Fibroblast of lung (primary cell): ENCODE results near the gene CACNA2D3. TPM values are rescaled to one million over a fixed set of nuclear protein-coding genes. Genes with fewer than 3 reads are reported as not detected.
"Not testable (repeated sequence)": the region's sequence is repeated elsewhere in the genome, so short reads cannot be mapped to it uniquely, and the experiment has no call there.

ENCODE experiments used
- DNase-seq, 2 donors: peaks; one replicate each; pipeline versions ENCODE4 v3.0.0 to v3.0.0-alpha.2; 2010; ENCODE audit warnings: low read depth in 2 of 2
- H2AFZ ChIP-seq: 2 replicates; pipeline ENCODE4 v1.5.1; 2012; ENCODE audit warnings: low read length, control low read depth, inconsistent platforms
- H3K27ac ChIP-seq: 2 replicates; pipeline ENCODE4 v1.5.1; 2011; ENCODE audit warnings: low read length, control low read depth; ENCODE audit not compliant: insufficient read depth
- H3K27me3 ChIP-seq: 2 replicates; pipeline ENCODE4 v1.5.1; 2011; ENCODE audit warnings: mild to moderate bottlenecking, low read length; ENCODE audit not compliant: control insufficient read depth, insufficient read depth
- H3K36me3 ChIP-seq: 2 replicates; pipeline ENCODE4 v1.5.1; 2011; ENCODE audit warnings: low read length; ENCODE audit not compliant: control insufficient read depth, insufficient read depth
- H3K4me1 ChIP-seq: 2 replicates; pipeline ENCODE4 v1.5.1; 2011; ENCODE audit warnings: low read length; ENCODE audit not compliant: control insufficient read depth, insufficient read depth; ENCODE audit errors: extremely low read depth
- H3K4me2 ChIP-seq: 2 replicates; pipeline ENCODE4 v1.5.1; 2011; ENCODE audit warnings: low read length, control low read depth; ENCODE audit not compliant: insufficient read depth; ENCODE audit errors: extremely low read depth
- H3K4me3 ChIP-seq, 4 experiments: fragments of 200-600 bp in 1 of 4; sonication (generic) in 1 of 4; replicated peaks in 1 of 4; 2 replicates each; pipeline ENCODE4 v1.5.1; 2011 to 2016; ENCODE audit warnings: low read length in 4 of 4, low read depth in 3 of 4, mild to moderate bottlenecking in 3 of 4, control low read depth in 2 of 4, inconsistent platforms in 1 of 4, mixed read lengths in 1 of 4; ENCODE audit not compliant: insufficient read depth in 1 of 4; ENCODE audit errors: control extremely low read depth in 1 of 4
- H3K79me2 ChIP-seq: 2 replicates; pipeline ENCODE4 v1.5.1; 2012; ENCODE audit warnings: mild to moderate bottlenecking, low read length, inconsistent platforms; ENCODE audit not compliant: control insufficient read depth, insufficient read depth
- H3K9ac ChIP-seq: 2 replicates; pipeline ENCODE4 v1.5.1; 2011; ENCODE audit warnings: mild to moderate bottlenecking, low read length, control low read depth; ENCODE audit not compliant: insufficient read depth
- H3K9me3 ChIP-seq: 2 replicates; pipeline ENCODE4 v1.5.1; 2012; ENCODE audit warnings: low read depth, low read length; ENCODE audit not compliant: control insufficient read depth, insufficient read depth
- H4K20me1 ChIP-seq: 2 replicates; pipeline ENCODE4 v1.5.1; 2011; ENCODE audit warnings: low read length; ENCODE audit not compliant: control insufficient read depth, insufficient read depth; ENCODE audit errors: extremely low read depth
- EZH2 ChIP-seq: IDR thresholded peaks from 2 replicates; pipeline ENCODE4 v1.5.1; 2012; ENCODE audit warnings: low read length, control low read depth, mild to moderate bottlenecking; ENCODE audit errors: missing control alignments
- polyA plus RNA-seq, 2 donors: library from polyadenylated mRNA; depleted of rRNA in 1 of 2; stranded (reverse) in 1 of 2; unstranded in 1 of 2; fragments of >200 nt; gene quantifications; 2 replicates each; pipeline ENCODE4 v1.2.1, GENCODE V29; 2011 to 2012; ENCODE audit warnings: missing spikeins in 1 of 2
- total RNA-seq: library from RNA; depleted of rRNA; stranded (reverse); fragments of >200 nt; gene quantifications from 2 replicates; pipeline ENCODE4 v1.2.1, GENCODE V29; 2014
- TF ChIP-seq, protein P1 (sequence below), 2 donors: IDR thresholded peaks in 1 of 2; conservative IDR thresholded peaks in 1 of 2; 1 replicate in 1 of 2; 2 replicates in 1 of 2; pipeline ENCODE4 v1.5.1; 2011 to 2012; ENCODE audit warnings: low read length in 2 of 2, control low read depth in 1 of 2, inconsistent platforms in 1 of 2, low read depth in 1 of 2, mild to moderate bottlenecking in 1 of 2

Gene CACNA2D3
- total and polyA plus RNA-seq, 2 donors (not counting 1 experiment from before 2014, with no cell fraction given): 1.8 to 11.5 TPM

DNA sequence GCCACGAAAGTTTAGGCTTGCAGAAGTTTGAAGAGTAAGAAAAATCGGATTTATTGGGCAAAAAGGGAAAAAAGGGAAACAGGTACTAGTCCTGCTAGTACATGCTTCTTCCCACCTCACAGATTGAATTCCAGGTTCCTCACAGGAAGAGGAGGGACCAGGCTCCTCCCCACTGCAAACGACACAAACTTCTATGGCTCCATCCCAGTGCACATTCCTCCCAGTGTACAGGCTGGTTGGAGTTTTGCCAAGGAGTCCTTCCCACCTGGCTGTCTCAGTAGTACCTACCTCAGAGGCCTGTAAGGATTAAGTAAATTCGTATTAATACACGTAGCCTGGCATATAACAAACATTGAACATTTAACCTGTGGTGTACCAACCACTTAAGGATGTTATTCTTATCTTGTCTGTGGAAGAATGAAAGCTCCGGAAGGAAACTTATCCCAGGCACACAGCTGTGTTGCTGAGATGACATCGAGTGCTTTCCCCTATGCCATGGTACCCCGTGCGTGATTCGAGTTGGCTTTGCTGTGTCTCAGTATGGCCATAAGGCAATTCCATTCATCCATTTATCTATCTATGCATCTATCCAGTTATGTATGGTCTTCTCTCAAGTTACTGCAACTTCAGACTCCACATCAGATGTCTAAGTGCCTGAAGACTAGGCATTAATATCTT is 511.2 kb downstream of the CACNA2D3 start:
- Histone ChIP-seq H3K27me3 (no peaks in the 10 kb centered on the region), H2AFZ (no peak overlapping the region), H3K79me2 (no peaks in the 10 kb centered on the region), H3K9ac (no peak overlapping the region), H3K36me3 (no peaks in the 10 kb centered on the region), H3K4me1 (no peaks in the 10 kb centered on the region), H3K27ac (no peak overlapping the region), H3K9me3 (no peaks in the 10 kb centered on the region), H3K4me2 (no peak overlapping the region), H4K20me1 (no peaks in the 10 kb centered on the region), H3K4me3 (no peak overlapping the region)
- TF ChIP-seq, protein P1, sequence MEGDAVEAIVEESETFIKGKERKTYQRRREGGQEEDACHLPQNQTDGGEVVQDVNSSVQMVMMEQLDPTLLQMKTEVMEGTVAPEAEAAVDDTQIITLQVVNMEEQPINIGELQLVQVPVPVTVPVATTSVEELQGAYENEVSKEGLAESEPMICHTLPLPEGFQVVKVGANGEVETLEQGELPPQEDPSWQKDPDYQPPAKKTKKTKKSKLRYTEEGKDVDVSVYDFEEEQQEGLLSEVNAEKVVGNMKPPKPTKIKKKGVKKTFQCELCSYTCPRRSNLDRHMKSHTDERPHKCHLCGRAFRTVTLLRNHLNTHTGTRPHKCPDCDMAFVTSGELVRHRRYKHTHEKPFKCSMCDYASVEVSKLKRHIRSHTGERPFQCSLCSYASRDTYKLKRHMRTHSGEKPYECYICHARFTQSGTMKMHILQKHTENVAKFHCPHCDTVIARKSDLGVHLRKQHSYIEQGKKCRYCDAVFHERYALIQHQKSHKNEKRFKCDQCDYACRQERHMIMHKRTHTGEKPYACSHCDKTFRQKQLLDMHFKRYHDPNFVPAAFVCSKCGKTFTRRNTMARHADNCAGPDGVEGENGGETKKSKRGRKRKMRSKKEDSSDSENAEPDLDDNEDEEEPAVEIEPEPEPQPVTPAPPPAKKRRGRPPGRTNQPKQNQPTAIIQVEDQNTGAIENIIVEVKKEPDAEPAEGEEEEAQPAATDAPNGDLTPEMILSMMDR (conservative IDR thresholded peaks at IDR 0.05 in 1 of 2, IDR thresholded peaks at IDR 0.05 in 1 of 2; ENCODE audit: low read depth in 1 of 2, low read length in 2 of 2): no peak
- no peak for TF ChIP-seq EZH2
- DNase-seq: no peak

DNA sequence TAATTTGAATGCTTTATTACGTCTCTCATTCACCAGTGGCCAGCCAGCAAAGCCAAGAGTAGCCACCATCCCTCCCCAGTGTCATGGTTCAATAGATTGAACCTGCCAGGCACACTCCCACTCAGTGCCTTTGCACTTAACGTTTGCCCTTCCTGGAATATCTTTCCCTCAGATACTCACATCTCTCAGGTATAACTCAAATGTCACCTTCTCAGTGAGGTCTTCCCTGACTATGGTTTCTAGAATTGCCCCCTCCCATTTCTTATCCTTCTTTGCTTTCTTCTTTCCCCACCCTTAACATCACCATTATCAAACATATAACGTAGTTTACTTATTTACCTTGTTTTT is 511.7 kb downstream of the CACNA2D3 start:
- Histone ChIP-seq H3K9ac (no peak overlapping the region), H3K4me3 (no peak overlapping the region), H3K27me3 (no peaks in the 10 kb centered on the region), H4K20me1 (no peaks in the 10 kb centered on the region), H3K4me1 (no peaks in the 10 kb centered on the region), H3K27ac (no peak overlapping the region), H3K36me3 (no peaks in the 10 kb centered on the region), H3K9me3 (no peaks in the 10 kb centered on the region), H2AFZ (no peak overlapping the region), H3K79me2 (no peaks in the 10 kb centered on the region), H3K4me2 (no peak overlapping the region)
- DNase-seq: no peak
- TF ChIP-seq, protein P1 (conservative IDR thresholded peaks at IDR 0.05 in 1 of 2, IDR thresholded peaks at IDR 0.05 in 1 of 2; ENCODE audit: low read depth in 1 of 2, low read length in 2 of 2): no peak
- TF ChIP-seq EZH2: no peak

DNA sequence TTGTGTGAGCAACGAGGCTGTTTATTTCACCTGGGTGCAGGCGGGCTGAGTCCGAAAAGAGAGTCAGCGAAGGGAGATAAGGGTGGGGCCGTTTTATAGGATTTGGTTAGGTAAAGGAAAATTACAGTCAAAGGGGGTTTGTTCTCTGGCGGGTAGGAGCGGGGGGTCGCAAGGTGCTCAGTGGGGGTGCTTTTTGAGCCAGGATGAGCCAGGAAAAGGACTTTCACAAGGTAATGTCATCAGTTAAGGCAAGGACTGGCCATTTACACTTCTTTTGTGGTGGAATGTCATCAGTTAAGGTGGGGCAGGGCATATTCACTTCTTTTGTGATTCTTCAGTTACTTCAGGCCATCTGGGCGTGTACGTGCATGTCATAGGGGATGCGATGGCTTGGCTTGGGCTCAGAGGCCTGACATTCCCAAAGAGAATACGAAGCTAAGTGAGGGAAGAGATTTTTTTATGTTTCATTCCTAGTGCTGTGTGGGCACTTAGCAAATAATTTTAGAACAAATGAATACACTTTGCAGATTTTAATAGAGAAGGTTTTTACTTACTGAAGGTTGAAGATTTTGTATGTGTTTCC is 517.5 kb downstream of the CACNA2D3 start:
- H3K9me3 ChIP-seq, H2AFZ ChIP-seq, H4K20me1 ChIP-seq, H3K36me3 ChIP-seq, H3K4me1 ChIP-seq, H3K4me2 ChIP-seq, DNase-seq, H3K27me3 ChIP-seq, H3K27ac ChIP-seq, H3K9ac ChIP-seq, H3K4me3 ChIP-seq, H3K79me2 ChIP-seq: not testable (repeated sequence)
